ENCODE results near the gene MVB12B. TPM values are rescaled to one million over a fixed set of nuclear protein-coding genes. Genes with fewer than 3 reads are reported as not detected.

The MVB12B gene
- total and polyA plus RNA-seq, 2 of the 8 experiments (the other 6 are each of a cell fraction or from before 2014, with no cell fraction given) = 2.6 to 5.0 TPM

- TF ChIP-seq FOSL1 (IDR thresholded peaks at IDR 0.05; ENCODE audit: insufficient read depth, low read depth, low read length) (no peak), SP4 (IDR thresholded peaks at IDR 0.05; ENCODE audit: low read length) (no peak), NANOG (IDR thresholded peaks at IDR 0.05; ENCODE audit: insufficient read depth, low read depth, low read length, poor library complexity, severe bottlenecking) (no peak), NRF1 (IDR thresholded peaks at IDR 0.05; ENCODE audit: low read depth, low read length) (no peak), SP2 (IDR thresholded peaks at IDR 0.05; ENCODE audit: low read length) (no peak)
Measured at GRCh38 chr9:126361810-126362238, 35.2 kb downstream of the MVB12B start (continued).
